DMS153 treated with DMSO at 0.1 percent for 48 hours (cell line): ENCODE data around the gene FAM174B.

Source experiments
- DNase-seq: peaks from one replicate; lab custom pipeline; 2025; ENCODE audit not compliant: unreplicated experiment; lab: John Stamatoyannopoulos, UW

Gene FAM174B

GRCh38 chr15:92602267-92602593 is 53.3 kb downstream of the FAM174B start:
- no peak for DNase-seq

GRCh38 chr15:92601592-92602266 is 53.8 kb downstream of the FAM174B start:
- DNase-seq = no peak

- no peak for DNase-seq
Measured at GRCh38 chr15:92600856-92601255, 54.7 kb downstream of the FAM174B start.

- no peak for DNase-seq
Measured at GRCh38 chr15:92599394-92599970, 56.1 kb downstream of the FAM174B start.

- no peak for DNase-seq
Measured at GRCh38 chr15:92597548-92597947, 58.0 kb downstream of the FAM174B start.

- no peak for DNase-seq
Measured at GRCh38 chr15:92596623-92597022, 59.0 kb downstream of the FAM174B start.

GRCh38 chr15:92595506-92596381 is 59.8 kb downstream of the FAM174B start:
- no peak for DNase-seq

GRCh38 chr15:92591275-92591674 is 64.3 kb downstream of the FAM174B start:
- no peak for DNase-seq

GRCh38 chr15:92586966-92587365 is 68.6 kb downstream of the FAM174B start:
- DNase-seq = no peak

GRCh38 chr15:92586383-92586942 is 69.1 kb downstream of the FAM174B start:
- no peak for DNase-seq

- DNase-seq = no peak
Measured at GRCh38 chr15:92584105-92584504, 71.5 kb downstream of the FAM174B start.

GRCh38 chr15:92583096-92584034 is 72.2 kb downstream of the FAM174B start:
- no peak for DNase-seq

- no peak for DNase-seq
Measured at GRCh38 chr15:92582206-92582605, 73.4 kb downstream of the FAM174B start.

- no peak for DNase-seq
Measured at GRCh38 chr15:92580933-92581445, 74.6 kb downstream of the FAM174B start.

- DNase-seq = no peak
Measured at GRCh38 chr15:92580521-92580920, 75.1 kb downstream of the FAM174B start.

- DNase-seq = no peak
Measured at GRCh38 chr15:92579931-92580470, 75.6 kb downstream of the FAM174B start.

GRCh38 chr15:92579486-92579885 is 76.1 kb downstream of the FAM174B start:
- no peak for DNase-seq

- no peak for DNase-seq
Measured at GRCh38 chr15:92578096-92578835, 77.3 kb downstream of the FAM174B start.

GRCh38 chr15:92576597-92577200 is 78.9 kb downstream of the FAM174B start:
- no peak for DNase-seq
